HG03432 (cell line): ENCODE measurements around the gene OR51B2.
"Not testable (repeated sequence)": the region's sequence is repeated elsewhere in the genome, so short reads cannot be mapped to it uniquely, and the experiment has no call there.

Experiments used
- ATAC-seq: cut with Tn5 transposase; IDR thresholded peaks from one replicate; pipeline ENCODE4 v1.9.1; 2021; ENCODE audit warnings: mild to moderate bottlenecking, moderate library complexity; ENCODE audit not compliant: unreplicated experiment

Gene OR51B2

DNA sequence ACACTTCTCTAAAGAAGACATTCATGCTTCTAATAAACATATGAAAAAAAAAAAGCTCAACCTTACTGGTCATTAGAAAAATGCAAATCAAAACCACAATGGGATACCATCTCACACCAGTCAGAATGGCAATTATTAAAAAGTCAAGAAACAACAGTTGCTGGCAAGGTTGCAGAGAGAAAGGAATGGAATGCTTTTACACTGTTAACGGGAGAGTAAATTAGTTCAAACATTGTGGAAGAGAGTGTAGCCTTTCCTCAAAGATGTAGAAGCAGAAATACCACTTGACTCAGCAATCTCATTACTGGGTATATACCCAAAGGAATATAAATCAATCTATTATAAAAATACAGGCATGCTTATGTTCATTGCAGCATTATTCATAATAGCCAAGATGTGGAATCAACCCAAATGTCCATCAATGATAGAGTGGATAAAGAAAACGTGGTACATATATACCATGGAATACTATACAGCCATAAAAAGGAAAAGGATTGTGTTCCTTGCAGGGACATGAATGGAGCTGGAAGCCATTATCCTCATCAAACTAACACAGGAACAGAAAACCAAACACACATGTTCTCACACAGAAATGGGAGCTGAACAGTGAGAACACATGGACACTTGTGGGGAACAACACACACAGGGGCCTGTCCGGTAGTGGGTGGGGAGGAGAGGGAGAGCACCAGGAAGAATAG lies 10.6 kb downstream of the OR51B2 start:
- ATAC-seq = not testable (repeated sequence)

DNA sequence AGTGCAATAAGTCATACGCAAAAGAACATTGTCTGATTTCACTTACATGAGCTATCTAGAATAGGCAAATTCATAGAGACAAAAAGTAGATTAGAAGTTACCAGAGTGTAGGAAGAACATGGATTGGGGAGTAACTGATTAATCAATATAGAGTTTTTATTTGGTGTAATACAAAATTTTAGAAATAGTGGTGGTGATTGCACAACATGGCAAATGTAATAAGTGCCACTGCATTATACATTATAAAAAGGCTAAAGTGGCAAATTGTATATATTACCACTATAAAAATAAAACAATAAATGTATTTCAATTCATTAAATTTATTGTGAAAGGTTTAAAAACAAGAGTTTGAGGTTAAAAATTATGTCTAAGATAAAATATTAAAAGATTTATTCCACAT lies 13.7 kb downstream of the OR51B2 start:
- no peak for ATAC-seq

DNA sequence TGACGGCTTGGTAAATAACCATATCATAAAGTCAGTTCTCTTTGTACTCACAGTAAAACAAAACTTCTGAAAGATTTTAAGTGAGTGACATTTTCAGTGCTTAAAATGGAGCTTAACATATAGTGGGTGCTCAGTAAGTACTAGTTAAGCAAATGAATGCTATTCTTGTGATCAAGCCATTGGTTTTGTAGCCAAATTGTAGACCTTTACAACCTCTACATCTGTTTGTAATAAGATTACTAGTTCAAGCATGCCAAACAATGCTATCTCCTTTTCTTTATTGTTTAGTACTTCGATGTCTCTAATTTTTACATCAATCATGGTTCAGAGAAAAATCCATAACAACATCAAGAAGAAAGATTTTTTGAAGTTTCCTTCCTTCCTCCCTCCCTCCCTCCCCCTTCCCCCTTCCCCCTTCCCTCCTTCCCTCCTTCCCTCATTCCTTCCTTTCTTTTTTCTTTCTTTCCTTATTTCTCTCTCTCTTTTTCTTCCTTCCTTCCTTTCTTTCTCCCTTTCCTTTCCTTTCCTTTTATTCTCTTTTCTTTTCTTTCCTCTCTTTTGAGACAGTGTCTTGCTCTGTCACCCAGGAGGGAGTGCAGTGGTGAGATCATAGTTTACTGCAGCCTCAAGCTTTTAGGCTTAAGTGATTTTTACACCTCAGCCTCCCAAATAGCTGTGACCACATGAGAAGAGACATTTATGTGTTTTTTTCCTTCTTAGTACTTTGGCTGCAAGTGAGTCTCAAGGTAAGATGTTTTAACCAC lies 16.7 kb downstream of the OR51B2 start:
- ATAC-seq = no peak

DNA sequence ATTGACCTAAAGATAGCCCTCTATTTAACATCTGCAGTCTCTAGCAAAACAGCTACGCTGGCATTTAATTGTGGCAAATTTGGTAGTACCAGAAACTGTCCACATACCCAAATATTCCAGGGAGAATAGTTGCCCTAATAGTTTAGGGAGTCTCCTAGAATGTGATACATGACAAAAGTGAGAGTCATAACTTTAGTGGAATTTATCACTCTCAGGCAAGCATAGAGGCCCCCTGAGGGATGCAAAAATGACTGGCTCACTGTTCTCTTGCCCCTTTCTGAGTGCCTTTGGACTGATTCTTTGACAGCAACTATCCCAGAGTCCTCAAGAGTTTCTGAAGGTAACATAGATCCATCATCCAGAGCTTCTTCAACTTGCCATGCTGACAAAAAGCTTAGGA lies 20.1 kb downstream of the OR51B2 start:
- no peak for ATAC-seq

DNA sequence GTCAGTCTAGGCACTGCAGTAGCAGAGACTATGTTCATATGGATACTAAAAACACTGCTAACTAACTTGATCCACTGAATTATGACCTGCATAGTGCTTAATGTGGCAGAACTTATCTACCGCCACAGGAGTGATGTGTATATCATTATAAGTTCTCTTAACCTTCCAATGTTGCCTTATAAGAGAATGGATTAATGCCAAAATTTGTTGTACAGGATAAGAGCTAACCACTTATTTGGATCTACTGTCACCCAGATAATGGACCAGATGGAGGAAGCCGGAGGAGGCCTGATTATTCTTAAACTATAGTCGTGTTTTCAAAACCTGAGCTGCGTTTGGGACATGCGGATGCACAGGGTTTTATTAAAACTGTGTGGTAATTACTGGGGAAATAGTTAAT lies 20.5 kb downstream of the OR51B2 start:
- no peak for ATAC-seq

DNA sequence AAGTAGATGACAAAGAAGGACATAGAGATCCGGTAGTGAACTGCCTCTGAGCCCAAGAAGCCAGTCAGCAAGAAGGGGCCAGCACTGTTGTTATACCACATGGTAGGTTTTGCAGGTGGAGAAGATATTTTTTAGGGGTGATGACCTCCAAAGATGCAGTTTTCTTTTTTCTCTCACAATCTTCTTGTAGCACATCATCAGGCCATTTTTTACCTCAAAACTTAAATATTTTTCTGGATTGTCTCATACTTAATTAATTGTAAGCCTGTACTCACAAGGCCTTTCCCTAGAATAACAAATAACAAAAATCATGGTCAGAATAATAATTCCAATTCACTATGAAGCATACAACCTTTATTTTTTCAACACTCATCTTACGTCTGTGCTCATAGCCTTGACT lies 22.3 kb downstream of the OR51B2 start, which contains the start of gene OR51B4:
TSS of gene OR51B4 (minus strand) at position 101 of the 400 bp plus-strand sequence. CDS start at position 101, 0 bp downstream.
- no peak for ATAC-seq

DNA sequence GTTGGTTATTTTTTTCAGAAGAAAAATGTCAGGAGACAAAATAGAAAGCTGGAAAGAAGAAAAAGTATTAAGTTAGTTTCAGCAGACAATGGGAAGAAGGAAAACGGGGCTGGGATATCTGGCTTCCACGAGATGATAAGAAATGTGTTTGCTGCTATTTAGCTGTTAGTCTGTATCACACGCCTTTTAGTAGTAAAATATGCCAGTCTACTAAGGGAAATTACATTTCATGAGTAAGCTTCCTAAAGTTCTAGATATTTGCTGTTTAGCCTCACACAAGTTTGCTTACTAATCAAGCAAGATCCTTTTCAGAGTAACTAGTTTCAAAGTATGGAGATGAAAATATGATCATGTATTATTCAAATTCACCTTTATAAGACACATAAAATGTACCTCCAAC lies 23.8 kb downstream of the OR51B2 start:
- no peak for ATAC-seq

DNA sequence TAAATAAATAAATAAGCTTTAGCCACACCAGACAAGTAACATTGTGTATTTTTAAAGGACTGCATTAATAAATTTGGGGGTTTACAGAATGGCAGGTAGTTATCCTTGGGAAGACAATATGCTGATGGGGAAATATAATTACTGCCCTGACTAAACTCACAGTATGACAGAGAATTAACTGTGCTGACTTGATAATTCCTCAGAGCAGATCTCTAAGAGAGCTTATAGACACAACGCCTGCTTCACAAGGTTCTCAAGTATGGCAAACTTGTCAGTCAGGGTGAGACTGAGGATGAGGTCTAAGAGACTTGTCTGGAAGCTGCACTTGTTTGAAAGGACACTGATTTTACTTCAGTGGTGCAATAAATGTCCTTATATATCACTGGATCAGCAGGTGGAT lies 25.6 kb downstream of the OR51B2 start:
- ATAC-seq = no peak

DNA sequence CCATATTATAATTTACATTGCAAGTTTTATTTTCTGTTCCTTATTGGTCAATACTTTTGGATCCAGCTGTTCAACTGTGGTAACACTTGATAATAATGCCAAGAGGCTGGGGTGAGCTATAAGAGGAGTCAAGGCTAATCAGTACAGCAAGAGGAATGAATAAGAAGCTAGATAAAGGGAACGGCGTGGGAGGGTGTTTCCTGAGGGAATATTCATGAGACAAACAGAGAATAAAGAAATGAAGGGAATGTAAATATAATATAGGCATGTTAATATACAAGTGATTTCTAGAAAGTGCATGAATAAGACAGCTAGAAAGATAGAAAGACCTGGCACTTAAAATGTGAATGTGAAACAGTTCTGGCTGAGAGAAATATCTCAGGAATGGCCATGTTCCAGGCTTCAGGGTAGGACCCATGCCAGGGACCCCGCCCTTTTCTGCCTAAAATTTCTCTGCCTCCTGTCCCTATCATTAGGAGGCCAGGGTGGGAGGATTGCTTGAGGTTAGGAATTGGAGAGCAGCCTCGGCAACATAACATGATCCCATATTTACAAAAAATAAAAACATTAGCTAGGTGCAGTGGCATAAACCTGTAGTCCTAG lies 26.3 kb downstream of the OR51B2 start:
- no peak for ATAC-seq

DNA sequence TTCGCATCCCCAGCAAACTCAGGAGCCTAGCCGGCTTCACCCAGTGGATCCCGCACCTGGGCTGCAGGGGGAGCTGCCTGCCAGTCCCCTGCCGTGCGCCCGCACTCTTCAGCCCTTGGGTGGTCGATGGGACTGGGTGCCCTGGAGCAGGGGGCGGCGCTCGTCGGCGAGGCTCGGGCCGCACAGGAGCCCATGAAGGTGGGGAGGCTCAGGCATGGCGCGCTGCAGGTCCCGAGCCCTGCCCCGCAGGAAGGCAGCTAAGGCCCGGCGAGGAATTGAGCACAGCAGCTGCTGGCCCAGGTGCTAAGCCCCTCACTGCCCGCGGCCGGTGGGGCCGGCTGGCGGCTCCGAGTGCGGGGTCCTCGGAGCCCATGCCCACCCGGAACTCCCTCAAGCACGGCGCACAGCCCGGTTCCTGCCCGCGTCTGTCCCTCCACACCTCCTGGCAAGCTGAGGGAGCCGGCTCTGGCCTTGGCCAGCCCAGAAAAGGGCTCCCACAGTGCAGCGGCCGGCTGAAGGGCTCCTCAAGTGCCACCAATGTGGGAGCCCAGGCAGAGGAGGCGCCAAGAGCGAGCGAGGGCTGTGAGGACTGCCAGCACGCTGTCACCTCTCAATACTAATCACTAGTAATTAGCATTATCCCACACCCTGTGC lies 29.6 kb downstream of the OR51B2 start:
- ATAC-seq = not testable (repeated sequence)

DNA sequence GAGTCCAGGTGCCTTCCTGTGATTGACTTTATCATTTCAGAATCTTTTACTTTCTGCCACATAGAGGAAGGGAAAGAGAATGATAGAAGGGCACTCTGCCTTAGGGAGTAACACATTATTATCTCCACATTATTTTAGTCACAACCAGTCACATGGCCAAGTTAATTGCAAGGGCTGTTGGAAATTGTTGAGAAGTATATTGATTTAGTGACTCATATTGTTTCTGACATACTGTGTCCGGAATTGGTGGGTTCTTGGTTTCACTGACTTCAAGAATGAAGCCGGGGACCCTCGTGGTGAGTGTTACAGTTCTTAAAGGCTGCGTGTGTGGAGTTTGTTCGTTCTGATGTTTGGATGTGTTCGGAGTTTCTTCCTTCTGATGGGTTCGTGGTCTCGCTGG lies 31.1 kb downstream of the OR51B2 start:
- no peak for ATAC-seq

DNA sequence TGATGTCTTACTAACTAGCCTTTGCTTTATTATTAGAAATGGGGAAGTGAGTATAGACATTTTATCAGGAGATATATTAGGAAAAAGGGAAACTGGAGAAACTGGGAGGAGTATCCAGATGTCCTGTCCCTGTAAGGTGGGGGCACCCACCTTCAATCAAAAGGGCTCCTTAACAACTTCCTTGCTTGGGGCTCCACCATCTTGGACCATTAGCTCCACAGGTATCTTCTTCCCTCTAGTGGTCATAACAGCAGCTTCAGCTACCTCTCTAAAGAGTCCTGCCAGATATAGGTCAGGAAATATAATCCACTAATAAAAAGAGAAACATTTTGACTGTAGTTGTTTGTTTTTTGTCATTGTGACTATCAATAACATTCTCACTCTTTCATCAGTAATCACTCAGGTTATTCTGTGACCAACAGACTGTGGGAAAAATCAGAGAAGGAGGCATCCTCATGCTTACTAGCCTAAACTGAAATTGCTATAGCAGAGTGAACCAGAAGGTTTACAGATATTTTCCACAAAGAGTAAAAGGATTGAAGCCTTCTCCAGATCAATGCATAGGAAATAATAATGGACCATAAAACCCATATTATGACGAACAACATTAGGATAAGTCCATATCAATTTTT lies 32.8 kb downstream of the OR51B2 start:
- peak; percentile 97 for ATAC-seq

DNA sequence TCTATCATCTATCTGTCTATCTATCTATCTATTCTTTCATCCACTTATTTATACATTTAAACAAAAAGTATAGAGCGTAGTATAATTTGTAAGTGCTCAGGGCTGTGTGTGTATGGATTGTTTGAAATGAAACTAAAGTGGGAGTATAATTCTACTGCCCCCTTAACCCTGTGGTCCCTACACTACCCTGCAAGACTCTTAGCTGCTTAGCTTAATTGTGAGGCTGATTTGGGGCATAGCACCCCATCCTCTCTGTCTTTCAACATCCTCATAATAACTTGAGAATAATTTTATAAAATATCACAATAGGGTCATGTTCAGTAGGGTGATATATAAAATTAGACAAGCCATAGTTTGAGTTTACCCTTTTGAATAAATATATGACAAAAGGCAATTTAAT lies 34.0 kb downstream of the OR51B2 start:
- ATAC-seq = no peak

DNA sequence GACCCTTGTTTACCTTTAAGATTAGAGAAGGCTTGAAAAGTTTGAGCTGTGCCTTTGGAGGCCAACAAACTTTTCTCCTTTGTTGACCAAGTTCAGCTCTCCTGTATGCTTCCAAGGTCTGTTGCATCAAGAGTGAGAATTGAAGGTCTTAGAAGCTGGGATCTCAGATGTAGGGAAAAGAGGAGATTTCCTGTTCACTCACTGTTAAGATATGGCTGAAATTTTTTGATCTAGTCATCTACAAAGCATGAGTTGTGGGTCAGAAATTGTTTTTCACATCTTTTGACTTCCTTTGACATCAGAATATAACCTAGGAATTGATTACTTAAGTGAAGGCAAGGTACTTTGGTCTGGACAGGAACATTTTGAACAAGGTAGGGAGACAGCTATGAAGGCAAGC lies 34.4 kb downstream of the OR51B2 start:
- ATAC-seq = no peak

DNA sequence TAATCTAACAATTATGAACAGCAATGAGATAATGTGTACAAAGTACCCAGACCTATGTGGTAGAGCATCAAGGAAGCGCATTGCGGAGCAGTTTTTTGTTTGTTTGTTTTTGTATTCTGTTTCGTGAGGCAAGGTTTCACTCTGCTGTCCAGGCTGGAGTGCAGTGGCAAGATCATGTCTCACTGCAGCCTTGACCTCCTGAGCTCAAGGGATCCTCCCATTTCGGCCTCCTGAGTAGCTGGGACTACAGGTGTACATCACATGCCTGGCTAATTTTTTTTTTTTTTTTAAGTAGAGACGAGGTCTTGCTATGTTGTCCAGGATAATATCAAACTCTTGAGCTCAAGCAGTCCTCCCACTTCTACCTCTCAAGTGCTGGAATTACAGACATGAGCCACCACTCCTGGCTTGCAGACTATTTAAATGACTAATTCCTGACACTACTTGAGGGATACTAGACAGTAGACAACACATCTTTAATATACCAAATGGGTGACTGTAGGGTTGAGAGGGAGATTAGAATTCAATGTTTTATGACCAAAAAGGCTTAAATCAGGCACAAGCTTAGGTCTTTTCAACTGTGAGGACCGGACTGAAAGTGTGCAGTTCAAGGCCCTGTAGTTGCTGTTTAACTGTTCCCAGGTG lies 35.1 kb downstream of the OR51B2 start:
- no peak for ATAC-seq

DNA sequence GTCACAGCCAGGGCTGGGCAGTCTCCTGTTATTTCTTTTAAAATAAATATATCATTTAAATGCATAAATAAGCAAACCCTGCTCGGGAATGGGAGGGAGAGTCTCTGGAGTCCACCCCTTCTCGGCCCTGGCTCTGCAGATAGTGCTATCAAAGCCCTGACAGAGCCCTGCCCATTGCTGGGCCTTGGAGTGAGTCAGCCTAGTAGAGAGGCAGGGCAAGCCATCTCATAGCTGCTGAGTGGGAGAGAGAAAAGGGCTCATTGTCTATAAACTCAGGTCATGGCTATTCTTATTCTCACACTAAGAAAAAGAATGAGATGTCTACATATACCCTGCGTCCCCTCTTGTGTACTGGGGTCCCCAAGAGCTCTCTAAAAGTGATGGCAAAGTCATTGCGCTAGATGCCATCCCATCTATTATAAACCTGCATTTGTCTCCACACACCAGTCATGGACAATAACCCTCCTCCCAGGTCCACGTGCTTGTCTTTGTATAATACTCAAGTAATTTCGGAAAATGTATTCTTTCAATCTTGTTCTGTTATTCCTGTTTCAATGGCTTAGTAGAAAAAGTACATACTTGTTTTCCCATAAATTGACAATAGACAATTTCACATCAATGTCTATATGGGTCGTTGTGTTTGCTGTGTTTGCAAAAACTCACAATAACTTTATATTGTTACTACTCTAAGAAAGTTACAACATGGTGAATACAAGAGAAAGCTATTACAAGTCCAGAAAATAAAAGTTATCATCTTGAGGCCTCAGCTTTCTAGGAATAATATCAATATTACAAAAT lies 35.8 kb downstream of the OR51B2 start:
- ATAC-seq = no peak

DNA sequence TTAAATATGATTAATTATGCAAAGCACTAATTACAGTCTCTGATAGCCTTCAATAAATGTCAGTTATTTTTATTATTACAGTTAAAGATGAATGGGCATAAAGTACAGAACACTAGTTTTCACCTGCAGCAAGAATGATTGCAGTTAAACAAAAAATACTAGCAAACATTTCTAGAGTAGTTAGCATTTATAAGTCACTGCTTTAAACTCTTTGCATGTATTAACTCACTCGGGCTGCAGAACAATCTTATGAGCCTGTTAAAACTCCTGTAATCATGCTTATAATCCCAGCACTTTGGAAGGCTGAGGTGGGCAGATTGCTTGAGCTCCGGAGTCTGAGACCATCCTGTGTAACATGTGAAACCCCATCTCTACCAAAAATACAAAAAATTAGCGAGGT lies 37.2 kb downstream of the OR51B2 start:
- ATAC-seq = no peak

DNA sequence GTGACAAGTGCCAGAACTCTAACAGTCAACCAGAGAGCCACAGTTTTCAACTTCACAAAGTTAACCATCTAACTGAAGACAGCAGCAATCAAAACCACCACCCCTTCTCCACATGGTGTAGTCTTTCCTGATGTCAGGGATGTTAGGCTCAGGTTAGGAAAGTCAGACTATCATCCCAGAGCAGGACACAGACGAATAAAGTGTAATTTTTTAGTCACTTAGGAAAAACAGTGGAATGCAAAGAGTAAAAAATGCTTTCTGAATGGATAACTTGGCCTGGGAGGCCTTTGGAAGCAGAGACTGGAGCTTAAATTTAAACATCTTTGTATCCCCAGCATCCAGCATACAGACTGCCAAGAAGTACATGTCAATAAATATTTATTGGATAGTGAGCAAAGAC lies 37.7 kb downstream of the OR51B2 start:
- ATAC-seq = no peak

DNA sequence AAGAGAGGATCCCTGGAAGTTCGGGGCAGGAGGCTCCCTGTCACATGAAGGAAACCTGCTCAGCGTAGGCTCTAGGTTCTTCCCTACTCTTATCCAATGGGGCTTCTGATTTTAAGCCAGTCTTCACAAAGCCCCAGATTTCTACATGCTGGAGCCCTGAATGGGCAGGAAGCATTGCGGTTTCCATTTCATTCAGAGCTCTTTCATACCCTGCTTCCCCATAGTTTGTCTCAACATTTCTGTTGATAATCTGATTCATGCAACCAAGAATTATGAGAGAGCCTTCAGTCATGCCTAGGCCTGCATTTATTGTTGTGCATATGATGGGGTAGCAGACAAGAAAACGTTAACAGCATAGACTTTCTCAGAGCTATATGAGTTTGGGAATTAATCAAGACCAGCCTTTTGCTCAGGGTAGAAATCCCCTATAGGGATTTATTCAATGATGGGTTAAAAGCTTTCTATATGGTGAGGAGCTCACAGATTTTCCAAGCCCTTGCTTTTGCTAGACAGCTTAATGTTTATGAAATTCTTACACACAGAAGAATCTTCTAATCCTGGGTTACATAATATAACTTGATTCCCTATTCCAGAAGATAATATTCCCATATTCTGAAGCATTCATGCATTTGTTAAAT lies 38.3 kb downstream of the OR51B2 start:
- no peak for ATAC-seq
